ENCODE data around the gene RPL27.

GRCh38 chr17:42950044-42950783, 48.0 kb upstream of the RPL27 start:
- TF ChIP-seq, protein P1, sequence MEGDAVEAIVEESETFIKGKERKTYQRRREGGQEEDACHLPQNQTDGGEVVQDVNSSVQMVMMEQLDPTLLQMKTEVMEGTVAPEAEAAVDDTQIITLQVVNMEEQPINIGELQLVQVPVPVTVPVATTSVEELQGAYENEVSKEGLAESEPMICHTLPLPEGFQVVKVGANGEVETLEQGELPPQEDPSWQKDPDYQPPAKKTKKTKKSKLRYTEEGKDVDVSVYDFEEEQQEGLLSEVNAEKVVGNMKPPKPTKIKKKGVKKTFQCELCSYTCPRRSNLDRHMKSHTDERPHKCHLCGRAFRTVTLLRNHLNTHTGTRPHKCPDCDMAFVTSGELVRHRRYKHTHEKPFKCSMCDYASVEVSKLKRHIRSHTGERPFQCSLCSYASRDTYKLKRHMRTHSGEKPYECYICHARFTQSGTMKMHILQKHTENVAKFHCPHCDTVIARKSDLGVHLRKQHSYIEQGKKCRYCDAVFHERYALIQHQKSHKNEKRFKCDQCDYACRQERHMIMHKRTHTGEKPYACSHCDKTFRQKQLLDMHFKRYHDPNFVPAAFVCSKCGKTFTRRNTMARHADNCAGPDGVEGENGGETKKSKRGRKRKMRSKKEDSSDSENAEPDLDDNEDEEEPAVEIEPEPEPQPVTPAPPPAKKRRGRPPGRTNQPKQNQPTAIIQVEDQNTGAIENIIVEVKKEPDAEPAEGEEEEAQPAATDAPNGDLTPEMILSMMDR (IDR thresholded peaks at IDR 0.05), result no peak
- no peak for TF ChIP-seq POLR2A (IDR thresholded peaks at IDR 0.05)
